WERI-Rb-1 (cell line): ENCODE results near the gene B4GALT2.
A peak's percentile ranks its signal among the peaks of the same experiment; 100 is the strongest.

Source experiments
- DNase-seq: peaks from one replicate; pipeline ENCODE4 v3.0.0-alpha.2; 2020
- H3K27ac ChIP-seq: fragments of 250-450 bp; sonication (Bioruptor Pico); 2 replicates; pipeline ENCODE4 v1.5.1; 2020; ENCODE audit warnings: mild to moderate bottlenecking, moderate library complexity
- H3K27me3 ChIP-seq: fragments of 250-450 bp; sonication (Bioruptor Pico); 2 replicates; pipeline ENCODE4 v1.5.1; 2021; ENCODE audit warnings: mild to moderate bottlenecking, low read depth, moderate library complexity; ENCODE audit not compliant: insufficient read depth, severe bottlenecking
- H3K36me3 ChIP-seq: fragments of 250-450 bp; sonication (Bioruptor Pico); 2 replicates; pipeline ENCODE4 v1.5.1; 2020; ENCODE audit warnings: mild to moderate bottlenecking, moderate library complexity
- H3K4me3 ChIP-seq: 2 replicates; pipeline ENCODE4 v1.5.1; 2011; ENCODE audit warnings: low read depth, mild to moderate bottlenecking, control low read depth, low read length
- H3K9me3 ChIP-seq: fragments of 250-450 bp; sonication (Bioruptor Pico); 2 replicates; pipeline ENCODE4 v1.5.1; 2021; ENCODE audit warnings: mild to moderate bottlenecking, moderate library complexity; ENCODE audit not compliant: severe bottlenecking
- CTCF ChIP-seq: IDR thresholded peaks from 2 replicates; pipeline ENCODE4 v1.5.1; 2011; ENCODE audit warnings: low read depth, mild to moderate bottlenecking, control low read depth, inconsistent platforms, low read length

Gene B4GALT2

GRCh38 chr1:43985984-43986595 lies 7.1 kb downstream of the B4GALT2 start:
- H3K27ac ChIP-seq: no peak overlapping the region
- DNase-seq: no peak
- no peak for TF ChIP-seq CTCF
- no peak overlapping the region for H3K4me3 ChIP-seq
- H3K9me3 ChIP-seq: no peaks in the 10 kb centered on the region
- peaks cover 50% of the 10 kb centered on the region for H3K36me3 ChIP-seq
- no peaks in the 10 kb centered on the region for H3K27me3 ChIP-seq

GRCh38 chr1:43986712-43987111 lies 7.7 kb downstream of the B4GALT2 start:
- Histone ChIP-seq H3K4me3 (no peak overlapping the region), H3K27me3 (no peaks in the 10 kb centered on the region), H3K27ac (no peak overlapping the region), H3K36me3 (peaks cover 44% of the 10 kb centered on the region), H3K9me3 (no peaks in the 10 kb centered on the region)
- TF ChIP-seq CTCF: no peak
- no peak for DNase-seq

- no peak for TF ChIP-seq CTCF
- Histone ChIP-seq H3K36me3 (peaks cover 38% of the 10 kb centered on the region), H3K27ac (no peak overlapping the region), H3K4me3 (no peak overlapping the region), H3K9me3 (no peaks in the 10 kb centered on the region), H3K27me3 (no peaks in the 10 kb centered on the region)
- DNase-seq: no peak
Measured at GRCh38 chr1:43987159-43987902, 8.3 kb downstream of the B4GALT2 start.

- peak overlapping the region; percentile 60 for H3K27ac ChIP-seq
- H3K4me3 ChIP-seq: peak overlapping the region; percentile 69
- no peak for DNase-seq
- no peaks in the 10 kb centered on the region for H3K9me3 ChIP-seq
- no peak for TF ChIP-seq CTCF
- H3K27me3 ChIP-seq: no peaks in the 10 kb centered on the region
- peaks cover 18% of the 10 kb centered on the region for H3K36me3 ChIP-seq
Measured at GRCh38 chr1:43990271-43991199, 11.5 kb downstream of the B4GALT2 start.

- Histone ChIP-seq H3K4me3 (peak overlapping the region; percentile 69), H3K27me3 (no peaks in the 10 kb centered on the region), H3K27ac (peak overlapping the region; percentile 60), H3K36me3 (peaks cover 12% of the 10 kb centered on the region), H3K9me3 (no peaks in the 10 kb centered on the region)
- no peak for DNase-seq
- TF ChIP-seq CTCF: no peak
Measured at GRCh38 chr1:43991200-43991475, 12.1 kb downstream of the B4GALT2 start.
